ENCODE data around the gene PTPRU.
A peak's percentile ranks its signal among the peaks of the same experiment; 100 is the strongest.

PTPRU gene

GRCh38 chr1:29237129-29237821 is 953 bp downstream of the PTPRU start:
- DNase-seq (ENCODE audit: low read depth, low spot score) = no peak
- H3K4me3 ChIP-seq (ENCODE audit: low read depth, low read length) = peak overlapping the region; percentile 68
- TF ChIP-seq CTCF (IDR thresholded peaks at IDR 0.05; ENCODE audit: insufficient read depth, low read length, missing control alignments) = no peak
- ChIA-PET CTCF (interaction anchor here (0.7 to 3.6 kb wide), 18 partner anchors 8 to 1475 kb away, joined by 3 to 16 read pairs (median 4); no protein-coding TSS in a partner anchor), POLR2A (no interaction called here)

GRCh38 chr1:29237852-29238619 is 1.7 kb downstream of the PTPRU start:
- POLR2A ChIA-PET = no interaction called here
- DNase-seq (ENCODE audit: low read depth, low spot score) = no peak
- CTCF ChIA-PET = interaction anchor here (2.5 to 3.6 kb wide), 2 partner anchors 32 to 1470 kb away, joined by 7 to 16 read pairs; no protein-coding TSS in a partner anchor
- H3K4me3 ChIP-seq (ENCODE audit: low read depth, low read length) = peak overlapping the region; percentile 57
- TF ChIP-seq CTCF (IDR thresholded peaks at IDR 0.05; ENCODE audit: insufficient read depth, low read length, missing control alignments) = no peak

- CTCF ChIA-PET = interaction anchor here (0.7 to 3.6 kb wide), 3 partner anchors 10 to 1470 kb away, joined by 3 to 16 read pairs (median 7); no protein-coding TSS in a partner anchor
These were observed 2.3 kb downstream of the PTPRU start for GRCh38 chr1:29238620-29239002.

GRCh38 chr1:29239142-29239541 is 2.8 kb downstream of the PTPRU start:
- no peak for TF ChIP-seq CTCF (IDR thresholded peaks at IDR 0.05; ENCODE audit: insufficient read depth, low read length, missing control alignments)
- no peak overlapping the region for H3K4me3 ChIP-seq (ENCODE audit: low read depth, low read length)
- ChIA-PET POLR2A (no interaction called here), CTCF (interaction anchor here (0.7 to 3.6 kb wide), 7 partner anchors 10 to 1472 kb away, joined by 3 to 16 read pairs (median 7); no protein-coding TSS in a partner anchor)
- no peak for DNase-seq (ENCODE audit: low read depth, low spot score)

More at GRCh38 chr1:29238620-29239002, 2.3 kb downstream of the PTPRU start:
- no peak for TF ChIP-seq CTCF (IDR thresholded peaks at IDR 0.05; ENCODE audit: insufficient read depth, low read length, missing control alignments)
- POLR2A ChIA-PET = no interaction called here
- peak overlapping the region; percentile 57 for H3K4me3 ChIP-seq (ENCODE audit: low read depth, low read length)
- DNase-seq (ENCODE audit: low read depth, low spot score) = no peak

- no peak overlapping the region for H3K4me3 ChIP-seq (ENCODE audit: low read depth, low read length)
- ChIA-PET POLR2A (no interaction called here), CTCF (interaction anchor here (0.8 to 3.6 kb wide), 9 partner anchors 10 to 1474 kb away, joined by 3 to 16 read pairs (median 5); no protein-coding TSS in a partner anchor)
- TF ChIP-seq CTCF (IDR thresholded peaks at IDR 0.05; ENCODE audit: insufficient read depth, low read length, missing control alignments) = peak; percentile 1
- DNase-seq (ENCODE audit: low read depth, low spot score) = no peak
These were observed 4.1 kb downstream of the PTPRU start for GRCh38 chr1:29240400-29240837.

GRCh38 chr1:29240986-29241385 is 4.7 kb downstream of the PTPRU start:
- ChIA-PET POLR2A (no interaction called here), CTCF (interaction anchor here (0.8 to 3.6 kb wide), 7 partner anchors 9 to 1474 kb away, joined by 3 to 16 read pairs (median 7); no protein-coding TSS in a partner anchor)
- DNase-seq (ENCODE audit: low read depth, low spot score) = no peak
- no peak overlapping the region for H3K4me3 ChIP-seq (ENCODE audit: low read depth, low read length)
- no peak for TF ChIP-seq CTCF (IDR thresholded peaks at IDR 0.05; ENCODE audit: insufficient read depth, low read length, missing control alignments)
